ENCODE results near the gene CEP89.

GRCh38 chr19:32859591-32859990 is 112.2 kb downstream of the CEP89 start:
- TF ChIP-seq USF1 (IDR thresholded peaks at IDR 0.05) (no peak), MAX (IDR thresholded peaks at IDR 0.05) (no peak), EP300 (IDR thresholded peaks at IDR 0.05; ENCODE audit: borderline replicate concordance) (no peak), RAD21 (IDR thresholded peaks at IDR 0.05; ENCODE audit: low read depth) (no peak), REST (IDR thresholded peaks at IDR 0.05; ENCODE audit: low read depth) (no peak), TCF12 (IDR thresholded peaks at IDR 0.05; ENCODE audit: low read depth) (no peak), TAF1 (IDR thresholded peaks at IDR 0.05; ENCODE audit: low read depth) (no peak), FOXM1 (IDR thresholded peaks at IDR 0.05; ENCODE audit: borderline replicate concordance, low read depth) (no peak), NFIC (IDR thresholded peaks at IDR 0.05) (no peak), CREB1 (IDR thresholded peaks at IDR 0.05; ENCODE audit: low read depth) (no peak), CEBPB (IDR thresholded peaks at IDR 0.05) (no peak)
